ENCODE results near the gene CACNG4.
A peak's percentile ranks its signal among the peaks of the same experiment; 100 is the strongest.

Gene CACNG4

DNA sequence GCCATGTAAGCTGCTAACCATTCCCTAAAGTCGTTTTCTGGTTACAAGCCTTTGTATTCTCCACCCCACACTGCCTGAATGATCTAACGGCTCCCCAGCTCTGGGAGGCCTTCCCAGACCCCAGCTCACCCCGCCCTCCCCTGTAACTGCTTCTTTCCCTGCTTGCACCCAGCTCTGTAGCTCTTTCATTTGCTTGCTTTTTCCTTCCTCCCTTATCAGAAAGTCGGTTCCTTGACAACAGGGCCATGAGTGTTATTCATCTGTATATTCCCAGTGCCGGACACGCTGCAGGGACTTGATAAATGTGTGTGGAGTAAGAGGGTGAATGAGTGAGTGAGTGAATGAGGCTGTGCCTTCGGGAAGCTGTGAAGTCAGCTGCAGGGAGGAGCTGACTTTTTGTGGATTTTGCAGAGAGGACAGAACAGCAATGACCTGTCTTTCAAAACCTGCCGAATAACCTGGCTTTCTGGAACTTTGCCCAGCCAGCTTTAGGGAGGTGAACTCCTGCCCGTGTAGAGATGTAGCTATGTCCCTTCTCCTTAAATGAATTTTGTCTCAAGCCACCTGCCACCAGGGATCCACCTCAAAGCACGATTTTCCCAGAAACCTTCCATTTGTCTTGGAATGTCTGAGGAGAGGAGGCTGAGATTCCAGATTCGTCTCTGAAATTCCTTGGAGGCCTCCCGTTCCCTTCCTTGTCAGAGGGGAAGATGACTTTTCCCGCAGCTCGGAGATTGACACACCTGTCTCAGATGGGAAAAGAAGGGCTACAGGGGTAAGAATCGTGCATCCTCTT lies 20.0 kb upstream of the CACNG4 start:
- no peak for DNase-seq (ENCODE audit: low read depth)

DNA sequence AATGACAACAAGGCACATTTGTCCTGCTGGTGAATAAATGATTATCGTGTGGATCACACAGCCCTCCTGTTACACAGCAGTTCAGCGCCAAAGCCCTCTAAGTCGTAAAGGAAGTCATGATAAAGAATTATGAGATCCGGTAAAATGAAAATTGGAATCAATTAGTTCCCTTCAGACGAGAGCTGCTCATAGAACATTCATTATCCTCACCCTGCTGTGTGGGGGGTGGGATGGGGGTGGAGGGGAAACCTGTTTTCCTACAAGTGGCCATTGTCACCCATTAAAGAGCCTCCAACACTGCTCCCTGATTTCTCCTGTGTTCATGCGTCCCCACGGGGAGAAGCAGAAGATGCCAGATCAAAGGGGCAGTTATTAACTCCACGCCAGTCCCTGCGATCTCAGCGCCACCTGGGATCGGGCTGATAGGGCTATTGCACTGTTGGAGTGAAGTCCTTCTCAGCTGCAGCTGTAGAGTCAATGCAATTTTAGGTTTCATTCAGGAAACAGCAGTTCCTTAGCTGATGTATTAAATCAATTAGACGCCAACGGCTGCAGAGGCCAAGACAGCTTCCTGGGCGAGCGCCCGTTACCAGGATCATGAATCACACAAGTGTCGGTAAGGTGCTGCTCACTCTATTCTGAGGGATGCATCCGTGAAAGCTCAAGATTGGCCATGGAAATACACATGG lies 19.2 kb upstream of the CACNG4 start:
- DNase-seq (ENCODE audit: low read depth): no peak

DNA sequence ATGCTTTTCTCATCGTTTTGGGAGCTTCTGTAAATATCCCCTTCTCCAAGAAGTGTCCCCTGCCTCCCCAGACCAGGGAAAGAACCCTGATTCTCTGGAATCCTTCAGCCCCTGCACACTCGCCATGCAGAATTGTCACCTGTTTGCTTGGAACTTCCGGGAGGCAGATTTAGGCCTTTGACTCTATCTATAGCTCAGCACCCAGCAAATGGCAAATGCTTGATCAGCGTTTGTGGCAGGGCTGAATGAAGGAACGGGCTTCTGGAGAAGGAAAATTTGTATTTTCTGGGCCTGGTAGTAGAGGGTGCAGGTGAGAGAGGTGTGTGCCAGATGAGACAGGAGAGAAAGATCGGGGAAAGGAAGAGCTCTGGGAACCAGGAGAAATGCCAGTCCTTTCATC lies 18.3 kb upstream of the CACNG4 start:
- no peak for DNase-seq (ENCODE audit: low read depth)

DNA sequence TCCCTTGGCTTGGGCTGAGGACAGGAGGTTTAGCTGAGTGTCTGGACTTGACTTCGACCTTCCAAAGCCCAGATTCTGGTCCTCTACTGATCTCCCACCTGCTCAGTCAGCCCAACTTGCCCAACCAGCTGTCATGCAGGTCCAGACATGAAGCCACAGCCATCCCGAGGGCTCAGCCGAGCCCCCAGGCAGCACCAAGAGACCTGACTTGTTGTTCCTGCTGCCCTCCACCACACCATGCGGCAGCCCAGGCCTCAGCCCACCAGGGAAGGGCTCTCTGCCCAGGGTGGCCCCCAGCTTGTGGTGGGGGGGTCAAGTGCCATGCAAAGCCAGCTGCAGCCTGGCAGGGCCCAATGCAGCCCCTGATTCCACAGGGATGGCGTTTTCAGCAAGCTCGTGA lies 17.2 kb upstream of the CACNG4 start:
- DNase-seq (ENCODE audit: low read depth): no peak

DNA sequence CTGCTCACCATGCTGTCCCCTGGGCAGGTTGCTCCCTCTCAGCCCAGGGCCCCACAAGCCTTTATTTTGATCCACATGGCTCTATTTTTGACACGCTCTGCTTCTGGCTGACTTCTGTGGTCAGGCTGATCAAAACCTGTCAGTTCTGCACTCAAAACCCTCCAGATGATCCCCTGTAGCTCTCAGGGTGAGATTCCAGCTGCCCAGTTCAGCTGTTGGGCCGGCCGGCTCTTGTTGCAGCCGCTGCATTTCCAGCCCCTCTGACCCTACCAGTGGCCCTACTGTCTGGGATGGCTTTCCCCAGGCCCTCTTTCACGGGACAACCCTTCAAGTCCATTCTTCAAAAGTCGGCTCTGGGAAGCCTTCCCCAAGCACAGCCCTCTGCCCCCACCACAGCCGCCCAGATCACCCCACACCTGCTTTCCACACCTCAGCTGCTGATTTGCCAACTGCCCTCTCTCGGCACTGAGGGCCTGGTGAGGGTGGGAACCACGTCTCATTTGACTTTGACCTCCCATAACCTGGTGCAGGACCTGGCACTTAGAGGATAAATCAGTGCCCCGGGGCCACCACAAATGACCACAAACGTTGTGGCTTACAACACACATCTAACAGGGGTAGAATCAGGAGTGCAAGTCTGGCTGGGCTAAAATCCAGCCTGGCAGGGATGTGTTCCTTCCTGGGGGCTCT lies 16.3 kb upstream of the CACNG4 start:
- DNase-seq (ENCODE audit: low read depth): no peak

DNA sequence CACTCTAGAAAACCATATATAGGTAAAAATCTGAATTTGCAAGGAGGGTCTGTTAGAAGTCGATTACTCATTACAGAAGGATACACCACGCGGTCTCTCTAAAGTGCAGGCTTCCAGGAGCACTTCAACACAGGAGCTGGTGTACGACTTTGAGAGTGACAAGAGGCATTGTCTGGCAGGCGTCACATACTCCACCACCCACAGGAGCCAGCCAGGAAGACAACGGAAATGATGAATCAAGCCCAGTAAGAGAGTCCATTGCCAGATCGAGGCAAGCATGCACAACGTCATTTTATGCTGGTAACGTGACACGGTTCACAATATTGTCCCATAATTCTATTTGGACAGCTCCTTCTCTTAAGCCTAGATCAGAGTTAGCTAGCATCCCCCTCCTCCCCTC lies 15.0 kb upstream of the CACNG4 start:
- peak; percentile 55 for DNase-seq (ENCODE audit: low read depth)

DNA sequence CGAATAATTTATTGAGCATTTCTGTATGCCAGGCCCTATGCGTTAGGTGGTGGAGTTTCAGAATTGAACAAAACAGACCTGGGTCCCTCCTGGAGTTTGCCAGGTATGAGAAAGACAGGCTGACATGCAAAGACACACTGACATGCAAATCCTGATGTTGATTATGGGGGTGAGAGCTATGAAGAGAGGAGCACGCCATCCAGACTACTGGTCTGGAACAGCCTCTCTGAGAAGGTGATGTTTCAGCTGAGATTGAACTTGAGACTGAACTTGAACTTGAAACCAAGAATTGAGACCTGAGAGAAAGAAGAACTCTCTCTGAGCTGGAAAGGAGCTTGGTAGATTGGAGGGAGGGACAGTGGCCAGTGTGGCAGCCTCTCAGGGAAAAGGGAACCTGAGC lies 14.2 kb upstream of the CACNG4 start:
- no peak for DNase-seq (ENCODE audit: low read depth)

DNA sequence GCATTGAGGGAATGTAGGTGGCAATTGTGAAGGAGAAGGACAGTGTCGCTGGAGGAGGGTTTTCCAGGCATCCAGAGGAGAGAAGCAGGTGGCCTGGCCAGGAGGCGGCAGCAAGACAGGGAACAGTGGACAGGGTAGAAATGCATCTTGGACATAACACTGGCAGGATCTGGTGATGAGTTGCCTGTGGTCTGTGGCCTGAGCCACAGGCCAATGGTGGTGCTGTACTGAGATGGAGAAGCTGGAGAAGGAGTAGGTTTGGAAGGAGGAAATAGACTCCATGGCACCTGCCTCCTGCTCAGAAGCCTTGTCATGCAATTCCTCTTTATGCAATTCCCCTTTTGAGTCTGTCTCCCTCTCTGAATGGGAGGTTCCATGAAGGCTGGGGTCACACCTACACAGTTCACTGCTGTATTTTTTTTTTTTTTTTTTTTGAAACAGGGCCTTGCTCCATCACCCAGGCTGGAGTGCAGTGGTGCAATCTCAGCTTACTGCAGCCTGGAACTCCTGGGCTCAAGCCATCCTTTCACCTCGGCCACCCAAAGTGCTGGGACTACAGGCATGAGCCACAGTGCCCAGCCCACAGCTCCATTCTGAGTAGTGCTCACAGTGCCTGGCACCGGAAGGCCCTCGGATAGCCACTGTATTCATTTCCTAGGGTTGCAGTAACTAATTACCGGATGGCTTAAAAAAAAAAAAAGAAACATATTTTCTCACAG lies 13.5 kb upstream of the CACNG4 start:
- DNase-seq (ENCODE audit: low read depth): no peak

DNA sequence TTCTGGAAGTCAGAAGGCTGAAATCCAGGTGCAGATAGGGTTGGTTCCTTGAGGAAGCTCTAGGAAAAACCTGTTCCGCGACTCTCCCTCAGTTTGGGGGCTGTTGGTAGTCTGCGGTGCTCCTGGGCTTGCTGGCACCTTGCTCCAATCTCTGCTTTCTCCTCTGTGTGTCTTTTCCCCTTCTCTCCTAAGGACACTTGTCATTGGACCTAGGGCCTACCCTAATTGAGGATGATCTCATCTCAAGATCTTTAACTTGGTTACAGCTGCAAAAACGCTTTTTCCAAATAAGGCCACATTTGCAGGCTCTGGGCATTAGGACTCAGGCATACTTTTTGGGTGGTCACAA lies 12.9 kb upstream of the CACNG4 start:
- no peak for DNase-seq (ENCODE audit: low read depth)

DNA sequence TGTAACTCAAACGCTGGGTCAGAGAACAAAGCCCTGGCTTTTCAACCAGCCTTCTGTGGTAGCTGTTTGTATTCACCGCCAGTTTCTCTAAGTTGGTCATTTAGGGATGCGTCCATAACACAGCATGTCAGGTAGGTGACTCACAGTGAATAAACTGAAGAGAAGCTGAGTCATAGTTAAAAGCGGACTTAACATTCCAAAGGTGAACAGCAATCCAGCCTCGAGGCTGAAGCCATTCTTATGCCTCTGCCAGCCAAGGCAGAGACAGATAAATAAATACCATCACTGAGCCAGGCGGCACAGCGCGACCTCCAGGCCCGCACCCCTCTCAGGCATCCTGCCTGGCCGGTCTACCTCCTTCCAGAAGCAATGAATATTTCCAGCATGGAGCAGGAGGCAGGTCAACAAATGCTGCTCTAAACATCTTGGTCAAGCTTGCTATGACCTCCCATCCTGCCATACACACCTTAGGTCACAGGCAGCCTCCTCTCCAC lies 12.4 kb upstream of the CACNG4 start:
- DNase-seq (ENCODE audit: low read depth): peak; percentile 96

DNA sequence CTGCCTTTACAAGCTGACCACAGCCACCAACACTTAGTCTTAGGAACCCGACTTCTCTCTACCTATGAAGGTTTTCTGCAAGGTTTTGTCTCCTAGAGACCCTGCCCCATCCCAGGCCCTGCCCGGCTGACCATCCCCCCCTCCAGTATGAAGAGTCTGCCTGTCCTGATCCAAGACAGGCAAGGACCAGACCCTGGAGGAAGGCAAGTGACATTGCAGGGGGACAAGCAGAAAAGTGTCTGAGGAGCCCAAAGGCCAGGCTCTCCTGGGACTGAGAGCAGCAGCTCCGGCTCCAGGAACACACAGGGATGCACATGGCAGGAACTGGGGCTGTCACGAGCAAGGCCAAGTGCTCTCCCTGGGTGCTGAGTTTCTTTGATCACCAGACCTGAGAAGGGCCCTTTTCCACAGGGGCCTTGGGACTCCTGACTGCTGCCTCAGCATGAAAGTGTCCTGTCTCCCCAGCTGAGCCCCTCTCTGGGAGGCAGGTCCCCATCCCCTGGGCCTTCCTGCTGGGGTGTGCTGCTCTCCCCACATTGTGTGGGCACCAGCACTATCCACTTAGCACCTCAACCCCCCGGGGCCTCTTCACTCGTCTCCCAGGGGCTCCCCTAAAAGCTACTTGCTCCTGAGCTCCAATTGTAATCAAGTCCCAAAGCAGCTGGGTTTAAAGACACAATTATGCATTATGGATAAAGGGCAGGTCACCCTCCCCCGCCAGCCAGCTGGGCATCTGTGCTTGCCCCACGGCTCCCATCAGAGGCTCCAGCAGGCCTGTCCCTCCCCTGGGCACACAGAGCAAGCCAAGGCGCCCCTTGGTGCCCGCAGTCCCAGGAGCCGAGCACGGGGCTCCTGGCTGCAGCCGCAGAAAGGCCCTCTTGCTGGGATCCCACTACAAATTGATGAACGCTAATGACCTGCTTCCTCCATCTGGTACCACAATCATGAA lies 11.6 kb upstream of the CACNG4 start:
- DNase-seq (ENCODE audit: low read depth): no peak

DNA sequence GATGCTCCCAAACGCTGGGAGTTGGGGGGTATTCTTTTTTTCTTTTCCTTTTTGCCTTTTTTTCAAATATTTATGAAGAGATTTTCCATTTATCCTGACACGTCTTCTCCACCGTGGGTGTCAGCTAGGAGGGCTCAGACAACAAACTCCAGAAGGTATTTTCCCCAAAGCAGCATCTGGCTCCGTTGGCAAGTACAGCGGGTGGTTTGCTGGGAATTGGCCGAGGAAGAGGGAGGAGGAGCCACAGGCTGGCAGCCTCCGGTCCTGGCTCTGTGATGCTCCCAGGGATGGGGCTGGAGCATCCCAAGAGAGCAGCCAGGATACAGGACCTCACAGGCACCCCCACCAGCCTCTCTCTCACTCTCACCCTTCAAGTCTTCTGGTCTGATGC lies 10.9 kb upstream of the CACNG4 start:
- no peak for DNase-seq (ENCODE audit: low read depth)

DNA sequence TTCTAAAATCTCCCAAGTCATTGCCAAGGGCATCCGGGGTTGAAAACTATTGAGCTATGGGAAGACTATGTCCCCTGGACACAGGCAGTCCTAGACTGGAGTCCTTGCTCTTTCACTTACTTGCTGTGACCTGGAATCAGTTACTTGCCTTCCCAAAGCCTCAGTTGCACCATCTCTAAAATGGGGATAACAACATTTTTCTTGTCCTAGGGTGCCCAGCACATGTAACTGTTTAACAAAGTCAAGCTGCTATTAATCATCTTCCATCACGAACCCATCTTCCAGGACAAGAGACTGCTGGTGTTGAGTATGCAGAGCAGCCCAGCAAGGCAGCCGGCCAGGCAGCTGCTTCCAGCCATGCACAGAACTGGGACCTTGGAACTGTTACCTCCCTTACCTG lies 9.9 kb upstream of the CACNG4 start:
- no peak for DNase-seq (ENCODE audit: low read depth)

DNA sequence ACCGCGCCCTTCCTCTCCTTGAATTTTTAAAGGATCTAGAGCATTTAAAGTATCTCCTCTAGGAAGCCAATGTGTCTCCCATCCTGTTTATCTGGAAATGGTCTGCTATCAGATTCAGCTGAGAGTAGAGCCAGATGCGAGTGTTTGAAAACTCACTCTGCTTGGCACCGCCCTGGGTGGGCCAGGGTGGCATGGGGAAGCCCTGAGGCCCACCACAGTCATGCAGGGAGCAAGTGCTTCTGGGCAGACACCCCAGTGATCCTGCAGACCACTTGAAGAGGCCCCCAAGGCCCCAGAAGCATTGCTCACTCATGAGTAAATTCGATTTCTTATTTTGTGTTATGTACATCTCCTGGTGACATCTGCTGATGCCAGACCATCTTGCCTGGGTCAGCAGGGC lies 8.7 kb upstream of the CACNG4 start:
- DNase-seq (ENCODE audit: low read depth): no peak

DNA sequence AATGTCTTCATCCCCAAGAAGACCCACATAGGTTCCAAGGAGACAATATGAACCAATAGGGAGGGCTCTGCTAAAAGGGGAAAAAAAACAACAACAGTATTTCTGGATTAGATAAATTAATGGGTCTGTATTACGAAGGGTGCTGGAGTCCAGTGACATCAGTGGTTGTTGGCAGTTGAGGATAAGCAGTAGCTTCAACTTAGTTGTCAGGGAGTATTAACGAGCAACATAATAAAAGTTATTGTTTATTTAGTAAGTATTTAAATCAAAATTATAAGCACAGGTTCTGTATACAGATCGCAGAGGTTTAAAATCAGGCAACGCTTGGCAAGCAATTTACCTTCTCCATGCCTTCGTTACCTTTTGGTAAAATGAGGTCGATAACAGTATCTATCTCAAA lies 7.6 kb upstream of the CACNG4 start:
- DNase-seq (ENCODE audit: low read depth): no peak

DNA sequence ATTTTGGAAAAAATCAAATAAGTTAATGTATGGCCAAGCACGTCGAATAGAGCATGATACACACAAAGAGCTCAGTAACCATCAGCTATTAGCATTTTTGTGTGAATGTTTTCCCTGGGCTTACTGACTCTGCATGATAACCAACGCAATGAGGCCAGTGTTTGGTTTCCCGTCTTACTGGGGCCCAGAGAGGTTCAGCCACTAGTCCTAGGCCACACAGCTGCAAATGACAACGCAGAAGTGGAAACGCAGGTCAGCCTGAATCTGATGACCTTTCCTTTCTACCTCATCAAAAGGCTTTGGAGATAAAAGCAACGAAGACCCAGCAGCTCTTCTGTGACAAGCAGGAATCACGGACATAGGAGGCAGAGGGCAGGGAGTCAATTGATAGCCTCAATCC lies 7.2 kb upstream of the CACNG4 start:
- DNase-seq (ENCODE audit: low read depth): no peak

DNA sequence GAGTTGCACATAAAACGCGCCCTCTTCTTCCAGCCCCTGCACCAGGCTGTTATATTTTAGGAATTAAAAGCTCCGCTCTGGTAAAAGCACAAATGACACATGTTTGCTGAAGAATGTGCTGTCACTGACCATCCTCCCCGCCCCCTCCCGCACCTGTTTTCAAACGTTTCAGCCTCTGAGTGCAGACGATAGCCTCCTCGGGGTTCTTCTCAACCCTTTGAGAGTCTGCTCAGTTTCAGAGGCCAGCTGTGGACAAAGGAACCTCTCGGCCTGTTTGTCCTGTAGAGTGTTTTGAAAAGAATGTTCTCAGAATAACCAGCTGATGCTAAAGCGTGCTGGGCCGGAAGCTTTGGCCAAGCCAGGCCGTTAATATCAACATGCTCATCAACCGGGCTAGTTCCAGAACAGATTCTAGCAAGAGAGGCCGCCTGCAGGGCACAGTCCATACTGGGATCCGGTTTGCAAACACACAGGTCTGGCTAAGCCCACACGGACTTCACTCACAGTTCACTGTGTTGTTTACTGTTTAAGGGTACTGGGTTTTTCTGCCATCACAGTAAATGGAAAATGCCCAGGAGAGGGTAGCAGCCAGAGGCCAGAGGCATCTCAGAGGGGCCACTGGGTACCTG lies 6.4 kb upstream of the CACNG4 start:
- DNase-seq (ENCODE audit: low read depth): peak; percentile 46

DNA sequence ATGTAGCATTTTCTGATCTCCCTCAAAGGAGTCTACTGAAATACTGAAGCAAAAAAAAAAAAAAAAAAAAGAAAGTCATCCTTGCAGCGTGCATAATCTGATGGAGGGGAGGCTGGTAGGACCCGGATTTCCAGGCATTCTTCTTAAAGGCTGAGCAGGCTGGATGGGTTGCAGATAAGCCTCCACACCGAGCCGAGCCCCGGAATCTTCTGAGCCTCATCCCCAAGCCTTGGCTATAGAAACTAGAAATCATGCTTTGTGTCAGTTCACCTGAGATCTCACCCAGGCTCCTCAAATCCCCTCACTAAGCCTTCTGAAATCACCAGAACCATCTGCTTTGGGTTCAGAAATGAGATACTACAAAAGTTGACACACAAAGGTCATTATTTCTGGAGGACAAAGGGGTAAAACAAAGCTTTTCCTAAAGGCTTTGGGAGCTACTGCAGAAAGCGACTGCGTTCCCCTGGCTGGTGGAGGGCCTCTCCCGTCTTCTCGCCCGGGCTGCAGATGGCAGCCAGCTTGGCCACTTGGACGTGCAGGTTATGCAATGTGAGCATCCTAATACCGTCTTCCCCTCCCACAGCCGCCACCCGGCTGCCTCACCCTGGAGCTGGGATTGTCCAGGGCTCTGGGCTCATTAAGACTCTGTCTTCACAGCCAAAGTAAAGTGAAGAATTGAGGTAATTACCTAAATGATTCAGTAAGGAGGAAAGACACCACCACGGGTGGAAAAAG lies 4.7 kb upstream of the CACNG4 start:
- DNase-seq (ENCODE audit: low read depth): no peak

DNA sequence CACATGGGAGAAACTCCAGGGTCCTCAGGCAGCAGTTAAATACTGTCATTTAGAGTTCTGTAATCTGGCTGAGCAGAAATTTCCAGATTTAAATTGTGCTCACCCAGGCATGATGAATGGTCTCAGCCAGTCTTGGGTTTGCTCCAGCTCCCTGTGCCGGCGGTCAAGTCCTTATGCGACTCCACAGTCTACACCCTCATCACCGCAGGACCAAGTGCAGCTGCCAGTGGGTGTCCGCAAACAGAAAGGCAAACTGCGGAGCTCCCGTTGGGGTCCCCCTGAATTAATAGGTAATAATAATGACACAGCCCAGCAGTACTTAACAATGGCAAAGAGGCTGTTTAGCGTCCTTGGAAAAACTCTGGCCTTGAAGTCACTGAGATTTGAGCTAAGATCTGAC lies 3.9 kb upstream of the CACNG4 start:
- no peak for DNase-seq (ENCODE audit: low read depth)

DNA sequence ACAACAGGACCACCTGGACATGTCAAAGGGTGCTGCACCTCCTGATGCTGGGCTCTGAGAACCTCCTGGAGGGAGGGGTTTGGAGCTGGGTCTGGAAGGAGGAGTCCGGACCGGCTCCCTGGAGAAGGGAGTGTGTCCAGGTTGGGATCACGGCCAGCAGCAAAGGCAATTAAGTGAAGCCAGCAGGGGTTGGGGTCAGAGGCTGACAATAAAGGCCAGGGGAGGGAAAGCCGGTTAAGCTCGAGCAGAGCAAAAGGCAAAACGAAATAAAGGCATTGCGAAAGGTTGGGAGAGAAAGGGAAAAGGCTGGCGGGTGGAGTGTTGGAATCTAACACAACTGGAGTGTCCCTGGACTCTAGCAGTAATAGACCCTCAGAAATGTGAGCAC lies 992 bp upstream of the CACNG4 start:
- no peak for DNase-seq (ENCODE audit: low read depth)
